H9 (cell line): ENCODE measurements around the gene ASPG. TPM values are rescaled to one million over a fixed set of nuclear protein-coding genes. Genes with fewer than 3 reads are reported as not detected.
A peak's percentile ranks its signal among the peaks of the same experiment; 100 is the strongest.

Source experiments
- DNase-seq: peaks from one replicate; pipeline ENCODE4 v3.0.0-alpha.2; 2017
- H2AFZ ChIP-seq: one replicate; pipeline ENCODE4 v1.6.1; 2013; ENCODE audit warnings: mild to moderate bottlenecking, low read length, control low read depth, moderate library complexity
- H2AK5ac ChIP-seq: 2 replicates; pipeline ENCODE4 v1.6.1; 2013; ENCODE audit warnings: low read length, control low read depth, mixed read lengths; ENCODE audit not compliant: insufficient read length
- H2BK120ac ChIP-seq: one replicate; pipeline ENCODE4 v1.6.1; 2013; ENCODE audit warnings: low read depth, mild to moderate bottlenecking, low read length, control low read depth, inconsistent platforms; ENCODE audit not compliant: poor library complexity, severe bottlenecking
- H2BK12ac ChIP-seq: 2 replicates; pipeline ENCODE4 v1.6.1; 2013; ENCODE audit warnings: low read length, control low read depth, mixed read lengths, low read depth; ENCODE audit not compliant: insufficient read length
- H2BK15ac ChIP-seq: 2 replicates; pipeline ENCODE4 v1.6.1; 2013; ENCODE audit warnings: low read depth, low read length, control low read depth
- H2BK20ac ChIP-seq: one replicate; pipeline ENCODE4 v1.6.1; 2013; ENCODE audit warnings: low read depth, mild to moderate bottlenecking, low read length, control low read depth, inconsistent platforms; ENCODE audit not compliant: poor library complexity, severe bottlenecking
- H2BK5ac ChIP-seq: 2 replicates; pipeline ENCODE4 v1.6.1; 2013; ENCODE audit warnings: low read length, control low read depth, mixed read lengths; ENCODE audit not compliant: insufficient read length
- H3K14ac ChIP-seq: 2 replicates; pipeline ENCODE4 v1.6.1; 2013; ENCODE audit warnings: low read length, control low read depth; ENCODE audit not compliant: insufficient read depth
- H3K18ac ChIP-seq: 2 replicates; pipeline ENCODE4 v1.6.1; 2013; ENCODE audit warnings: low read depth, mild to moderate bottlenecking, mixed read lengths, low read length, control low read depth; ENCODE audit not compliant: insufficient read length
- H3K23ac ChIP-seq: 2 replicates; pipeline ENCODE4 v1.6.1; 2013; ENCODE audit warnings: low read length, control low read depth, mixed read lengths, low read depth; ENCODE audit not compliant: insufficient read length
- H3K23me2 ChIP-seq: 2 replicates; pipeline ENCODE4 v1.6.1; 2013; ENCODE audit warnings: low read depth, mild to moderate bottlenecking, mixed read lengths, low read length, control low read depth; ENCODE audit not compliant: insufficient read length, poor library complexity, severe bottlenecking
- H3K27ac ChIP-seq: 2 replicates; pipeline ENCODE4 v1.5.1; 2013; ENCODE audit warnings: low read length, control low read depth, mixed read lengths, low read depth; ENCODE audit not compliant: insufficient read length
- H3K27me3 ChIP-seq: 2 replicates; pipeline ENCODE4 v1.6.1; 2013; ENCODE audit warnings: low read length, control low read depth, inconsistent platforms; ENCODE audit not compliant: insufficient read depth
- H3K4ac ChIP-seq: 2 replicates; pipeline ENCODE4 v1.6.1; 2013; ENCODE audit warnings: low read depth, mild to moderate bottlenecking, control low read depth, inconsistent platforms, low read length, moderate library complexity
- H3K4me1 ChIP-seq: 2 replicates; pipeline ENCODE4 v1.6.1; 2013; ENCODE audit warnings: low read length, control low read depth, inconsistent platforms; ENCODE audit not compliant: insufficient read depth
- H3K4me2 ChIP-seq: 2 replicates; pipeline ENCODE4 v1.6.1; 2013; ENCODE audit warnings: low read length, control low read depth, mixed read lengths; ENCODE audit not compliant: insufficient read length, insufficient read depth
- H3K56ac ChIP-seq: 2 replicates; pipeline ENCODE4 v1.6.1; 2013; ENCODE audit warnings: low read depth, mild to moderate bottlenecking, mixed read lengths, low read length, control low read depth; ENCODE audit not compliant: insufficient read length
- H3K79me1 ChIP-seq: 2 replicates; pipeline ENCODE4 v1.6.1; 2013; ENCODE audit warnings: low read depth, mild to moderate bottlenecking, moderate library complexity, low read length, control low read depth, inconsistent platforms; ENCODE audit not compliant: insufficient read depth, poor library complexity, severe bottlenecking
- H3K79me2 ChIP-seq: 2 replicates; pipeline ENCODE4 v1.6.1; 2013; ENCODE audit warnings: low read length, control low read depth, inconsistent platforms; ENCODE audit not compliant: insufficient read depth
- H3K9ac ChIP-seq: 2 replicates; pipeline ENCODE4 v1.6.1; 2013; ENCODE audit warnings: low read length, control low read depth, mixed read lengths; ENCODE audit not compliant: insufficient read length; ENCODE audit errors: extremely low read depth
- H3K9me3 ChIP-seq: one replicate; pipeline ENCODE4 v1.6.1; 2013; ENCODE audit warnings: low read depth, low read length, inconsistent platforms; ENCODE audit not compliant: control insufficient read depth
- H3T11ph ChIP-seq: one replicate; pipeline ENCODE4 v1.6.1; 2013; ENCODE audit warnings: mild to moderate bottlenecking, low read length, control low read depth, inconsistent platforms
- H4K20me1 ChIP-seq: one replicate; pipeline ENCODE4 v1.6.1; 2013; ENCODE audit not compliant: control insufficient read depth, insufficient read length, insufficient read depth
- H4K5ac ChIP-seq: 2 replicates; pipeline ENCODE4 v1.6.1; 2013; ENCODE audit warnings: low read depth, mild to moderate bottlenecking, mixed read lengths, low read length, control low read depth; ENCODE audit not compliant: insufficient read length
- H4K8ac ChIP-seq: replicated peaks from 2 replicates; pipeline ENCODE4 v1.6.1; 2013; ENCODE audit warnings: low read length, control low read depth, mixed read lengths, low read depth; ENCODE audit not compliant: insufficient read length
- H4K91ac ChIP-seq: 2 replicates; pipeline ENCODE4 v1.6.1; 2013; ENCODE audit warnings: low read depth, mild to moderate bottlenecking, moderate library complexity, mixed read lengths, low read length, control low read depth; ENCODE audit not compliant: insufficient read length
- H3K27ac Mint-ChIP-seq, 3 experiments: 2 replicates in 2 of 3; 3 replicates in 1 of 3; pipeline ENCODE4 v1.8.0; 2020 to 2021; ENCODE audit warnings: mixed read lengths in 3 of 3, mild to moderate bottlenecking in 1 of 3, moderate library complexity in 1 of 3
- H3K27me3 Mint-ChIP-seq: 2 replicates; pipeline ENCODE4 v1.8.0; 2021; ENCODE audit warnings: low read depth, mild to moderate bottlenecking, moderate library complexity, mixed read lengths
- H3K36me3 Mint-ChIP-seq, 3 experiments: 2 replicates in 2 of 3; 3 replicates in 1 of 3; pipeline ENCODE4 v1.8.0; 2020 to 2021; ENCODE audit warnings: low read depth in 3 of 3, mixed read lengths in 3 of 3; ENCODE audit not compliant: insufficient read depth in 1 of 3
- H3K4me1 Mint-ChIP-seq, 2 experiments: 2 replicates each; pipeline ENCODE4 v1.8.0; 2020; ENCODE audit warnings: mixed read lengths in 2 of 2
- H3K4me3 Mint-ChIP-seq, 2 experiments: 2 replicates in 1 of 2; 3 replicates in 1 of 2; pipeline ENCODE4 v1.8.0; 2020 to 2021; ENCODE audit warnings: mild to moderate bottlenecking in 2 of 2, mixed read lengths in 2 of 2, moderate library complexity in 1 of 2
- H3K9me3 Mint-ChIP-seq, 2 experiments: 2 replicates in 1 of 2; 3 replicates in 1 of 2; pipeline ENCODE4 v1.8.0; 2020; ENCODE audit warnings: mild to moderate bottlenecking in 2 of 2, mixed read lengths in 2 of 2, moderate library complexity in 1 of 2
- WGBS: extraction: QIAGEN DNeasy Blood & Tissue Kit; methylation state at CpG from one replicate; pipeline ENCODE4 v1.1.7; 2013; ENCODE audit warnings: missing lambda C conversion rate, low lambda C conversion rate, mixed read lengths; ENCODE audit not compliant: insufficient read length; ENCODE audit errors: extremely low coverage; 5-methylcytosine and 5-hydroxymethylcytosine counted together
- total RNA-seq: library from RNA; stranded (reverse); gene quantifications from 2 replicates; pipeline ENCODE4 v1.2.1, GENCODE V29; 2021
- TF ChIP-seq, protein P1 (sequence below): fragments of 200-600 bp; sonication (generic); conservative IDR thresholded peaks from 3 replicates; pipeline ENCODE4 v1.8.0; 2021; ENCODE audit warnings: antibody characterized with exemption, mild to moderate bottlenecking

The ASPG gene
- total RNA-seq, 1 experiment from 2014 or later: 0.33 TPM

DNA sequence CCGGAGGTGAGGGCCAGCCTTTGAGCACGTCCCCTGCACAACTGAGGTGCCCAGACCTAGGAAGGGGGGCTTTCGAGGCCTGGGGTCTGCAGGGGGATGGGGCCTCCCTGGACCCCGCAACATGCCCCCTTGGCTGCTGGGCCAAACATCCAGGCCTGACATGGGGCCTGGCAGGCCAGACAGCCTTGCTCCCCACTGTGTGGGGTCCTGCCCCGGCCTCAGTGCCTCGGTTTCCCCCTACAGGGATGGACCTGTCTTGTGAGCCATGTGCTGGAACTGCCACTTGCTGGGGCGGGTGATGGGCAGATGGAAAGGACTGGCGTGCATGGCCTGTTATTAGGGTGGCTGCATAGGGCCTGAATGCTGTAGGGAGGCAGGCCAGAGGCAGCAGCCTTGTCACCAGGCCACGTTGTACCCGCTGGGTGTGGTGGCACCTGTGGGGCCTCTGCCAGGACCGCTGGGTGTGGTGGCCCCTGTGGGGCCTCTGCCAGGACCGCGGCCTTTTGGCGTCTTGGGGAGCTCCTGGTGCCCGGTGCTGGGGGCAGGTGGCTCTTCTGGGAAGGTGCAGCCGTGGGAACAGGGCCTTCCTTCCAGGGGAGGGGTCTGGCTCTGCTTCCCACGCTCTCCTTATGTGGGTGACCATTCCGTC is 20.4 kb downstream of the ASPG start:
- Mint-ChIP-seq H3K9me3 (no peaks in the 10 kb centered on the region; a peak in 1 of 5 replicates), H3K4me1 (peaks cover 2 to 14% of the 10 kb centered on the region in 2 experiments; a peak in 3 of 4 replicates), H3K4me3 (no peak overlapping the region), H3K27me3 (no peaks in the 10 kb centered on the region), H3K27ac (no peak overlapping the region), H3K36me3 (no peaks in the 10 kb centered on the region)
- no peaks in the 10 kb centered on the region for H3K9me3 ChIP-seq
- H2BK120ac ChIP-seq: no peak overlapping the region
- H2BK20ac ChIP-seq: no peak overlapping the region
- no peak overlapping the region for H4K5ac ChIP-seq
- TF ChIP-seq, protein P1, sequence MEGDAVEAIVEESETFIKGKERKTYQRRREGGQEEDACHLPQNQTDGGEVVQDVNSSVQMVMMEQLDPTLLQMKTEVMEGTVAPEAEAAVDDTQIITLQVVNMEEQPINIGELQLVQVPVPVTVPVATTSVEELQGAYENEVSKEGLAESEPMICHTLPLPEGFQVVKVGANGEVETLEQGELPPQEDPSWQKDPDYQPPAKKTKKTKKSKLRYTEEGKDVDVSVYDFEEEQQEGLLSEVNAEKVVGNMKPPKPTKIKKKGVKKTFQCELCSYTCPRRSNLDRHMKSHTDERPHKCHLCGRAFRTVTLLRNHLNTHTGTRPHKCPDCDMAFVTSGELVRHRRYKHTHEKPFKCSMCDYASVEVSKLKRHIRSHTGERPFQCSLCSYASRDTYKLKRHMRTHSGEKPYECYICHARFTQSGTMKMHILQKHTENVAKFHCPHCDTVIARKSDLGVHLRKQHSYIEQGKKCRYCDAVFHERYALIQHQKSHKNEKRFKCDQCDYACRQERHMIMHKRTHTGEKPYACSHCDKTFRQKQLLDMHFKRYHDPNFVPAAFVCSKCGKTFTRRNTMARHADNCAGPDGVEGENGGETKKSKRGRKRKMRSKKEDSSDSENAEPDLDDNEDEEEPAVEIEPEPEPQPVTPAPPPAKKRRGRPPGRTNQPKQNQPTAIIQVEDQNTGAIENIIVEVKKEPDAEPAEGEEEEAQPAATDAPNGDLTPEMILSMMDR: no peak
- WGBS: no CpG with 5 or more reads among the region's 18 CpGs
- H3K27ac ChIP-seq: no peak overlapping the region
- H3K23ac ChIP-seq: no peak overlapping the region
- H3K23me2 ChIP-seq: no peaks in the 10 kb centered on the region
- H3K4me2 ChIP-seq: no peak overlapping the region
- H3K56ac ChIP-seq: no peak overlapping the region
- no peaks in the 10 kb centered on the region for H4K20me1 ChIP-seq
- H3K14ac ChIP-seq: no peak overlapping the region
- no peak overlapping the region for H2BK15ac ChIP-seq
- H2BK5ac ChIP-seq: no peak overlapping the region
- H3K4ac ChIP-seq: no peak overlapping the region
- H2AK5ac ChIP-seq: no peak overlapping the region
- H3K9ac ChIP-seq: no peak overlapping the region
- no peaks in the 10 kb centered on the region for H3K79me1 ChIP-seq
- no peak overlapping the region for H2BK12ac ChIP-seq
- no peak overlapping the region for H4K8ac ChIP-seq
- H4K91ac ChIP-seq: no peak overlapping the region
- no peaks in the 10 kb centered on the region for H3K27me3 ChIP-seq
- peak; percentile 22 for DNase-seq
- no peak overlapping the region for H3K18ac ChIP-seq
- no peaks in the 10 kb centered on the region; the same call in 1 of the 2 replicates for H3K4me1 ChIP-seq
- no peaks in the 10 kb centered on the region for H3K79me2 ChIP-seq
- no peak overlapping the region for H2AFZ ChIP-seq
- H3T11ph ChIP-seq: no peak overlapping the region
